Calu3 (cell line): ENCODE results near the gene ELAC1. TPM values are rescaled to one million over a fixed set of nuclear protein-coding genes. Genes with fewer than 3 reads are reported as not detected.

Experiments used
- BruUV-seq: library from RNA; stranded (reverse); fragments of 400-500 nt; replicated peaks from 2 replicates; lab custom pipeline; 2021; lab: Mats Ljungman, UMichigan
- CTCF ChIA-PET: fragments of 300-600 bp; sonication (Branson Sonifier 250); formaldehyde crosslinking; loops from one replicate; lab custom pipeline; 2022; ENCODE audit warnings: antibody characterized with exemption; lab: Charles Lee
- DNase-seq: peaks from one replicate; pipeline ENCODE4 v3.0.0; 2022
- H3K27ac Mint-ChIP-seq: one replicate; pipeline ENCODE4 v1.8.0; 2022; ENCODE audit warnings: mixed read lengths; ENCODE audit not compliant: unreplicated experiment
- H3K27me3 Mint-ChIP-seq: one replicate; pipeline ENCODE4 v1.8.0; 2022; ENCODE audit warnings: mixed read lengths; ENCODE audit not compliant: unreplicated experiment
- H3K36me3 Mint-ChIP-seq: one replicate; pipeline ENCODE4 v1.8.0; 2022; ENCODE audit warnings: mild to moderate bottlenecking, moderate library complexity, mixed read lengths; ENCODE audit not compliant: insufficient read depth, unreplicated experiment
- H3K4me1 Mint-ChIP-seq: one replicate; pipeline ENCODE4 v1.8.0; 2022; ENCODE audit warnings: mild to moderate bottlenecking, low read depth, mixed read lengths; ENCODE audit not compliant: unreplicated experiment
- H3K4me3 Mint-ChIP-seq: one replicate; pipeline ENCODE4 v1.8.0; 2022; ENCODE audit warnings: mild to moderate bottlenecking, low read depth, moderate library complexity, mixed read lengths; ENCODE audit not compliant: unreplicated experiment
- H3K9me3 Mint-ChIP-seq: one replicate; pipeline ENCODE4 v1.8.0; 2022; ENCODE audit warnings: low read depth, mixed read lengths; ENCODE audit not compliant: unreplicated experiment
- intact Hi-C: fragments of 100-400 bp; cut with micrococcal nuclease; formaldehyde crosslinking; loops from one replicate; pipeline ENCODE4 v1.10.0; 2022; ENCODE audit not compliant: unreplicated experiment
- total RNA-seq: library from RNA; stranded (reverse); gene quantifications from 2 replicates; pipeline ENCODE4 v1.2.3, GENCODE V29; 2022
- TF ChIP-seq, protein P1 (sequence below): fragments of 200-600 bp; IDR thresholded peaks from one replicate; pipeline ENCODE4 v1.8.0; 2022; ENCODE audit warnings: antibody characterized with exemption; ENCODE audit not compliant: unreplicated experiment

The ELAC1 gene
- total RNA-seq, 1 experiment from 2014 or later: 12.4 TPM

DNA sequence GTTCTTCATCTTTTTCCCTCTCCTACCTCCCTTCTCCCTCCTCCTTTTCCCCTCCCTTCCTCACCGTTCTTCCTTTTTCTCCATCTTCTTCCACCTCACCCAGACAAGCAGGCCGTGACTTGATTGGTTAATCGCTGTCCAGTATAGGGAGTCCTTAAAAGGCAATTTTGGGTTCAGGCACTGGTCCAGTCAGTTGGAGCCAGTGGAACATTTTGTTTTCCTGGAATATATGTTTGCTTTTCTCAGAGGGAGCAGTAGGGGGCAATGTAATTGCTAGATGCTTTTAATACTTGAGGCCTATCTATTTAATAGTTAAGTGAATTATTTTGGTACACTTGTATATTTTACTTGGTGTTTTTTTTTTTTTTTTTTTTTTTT, 15.0 kb downstream of the ELAC1 start:
- Mint-ChIP-seq H3K27me3 (no peaks in the 10 kb centered on the region), H3K4me1 (peaks cover 17% of the 10 kb centered on the region), H3K9me3 (peaks cover 4% of the 10 kb centered on the region), H3K27ac (no peak overlapping the region), H3K36me3 (peaks cover 5% of the 10 kb centered on the region), H3K4me3 (no peak overlapping the region)
- TF ChIP-seq, protein P1, sequence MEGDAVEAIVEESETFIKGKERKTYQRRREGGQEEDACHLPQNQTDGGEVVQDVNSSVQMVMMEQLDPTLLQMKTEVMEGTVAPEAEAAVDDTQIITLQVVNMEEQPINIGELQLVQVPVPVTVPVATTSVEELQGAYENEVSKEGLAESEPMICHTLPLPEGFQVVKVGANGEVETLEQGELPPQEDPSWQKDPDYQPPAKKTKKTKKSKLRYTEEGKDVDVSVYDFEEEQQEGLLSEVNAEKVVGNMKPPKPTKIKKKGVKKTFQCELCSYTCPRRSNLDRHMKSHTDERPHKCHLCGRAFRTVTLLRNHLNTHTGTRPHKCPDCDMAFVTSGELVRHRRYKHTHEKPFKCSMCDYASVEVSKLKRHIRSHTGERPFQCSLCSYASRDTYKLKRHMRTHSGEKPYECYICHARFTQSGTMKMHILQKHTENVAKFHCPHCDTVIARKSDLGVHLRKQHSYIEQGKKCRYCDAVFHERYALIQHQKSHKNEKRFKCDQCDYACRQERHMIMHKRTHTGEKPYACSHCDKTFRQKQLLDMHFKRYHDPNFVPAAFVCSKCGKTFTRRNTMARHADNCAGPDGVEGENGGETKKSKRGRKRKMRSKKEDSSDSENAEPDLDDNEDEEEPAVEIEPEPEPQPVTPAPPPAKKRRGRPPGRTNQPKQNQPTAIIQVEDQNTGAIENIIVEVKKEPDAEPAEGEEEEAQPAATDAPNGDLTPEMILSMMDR: no peak
- CTCF ChIA-PET: no interaction called here
- no peak for DNase-seq
- intact Hi-C loops: loop anchor here (5.0 kb wide), 1 partner anchor 45 kb away; no protein-coding TSS in a partner anchor
- BruUV-seq: no TSS peak

DNA sequence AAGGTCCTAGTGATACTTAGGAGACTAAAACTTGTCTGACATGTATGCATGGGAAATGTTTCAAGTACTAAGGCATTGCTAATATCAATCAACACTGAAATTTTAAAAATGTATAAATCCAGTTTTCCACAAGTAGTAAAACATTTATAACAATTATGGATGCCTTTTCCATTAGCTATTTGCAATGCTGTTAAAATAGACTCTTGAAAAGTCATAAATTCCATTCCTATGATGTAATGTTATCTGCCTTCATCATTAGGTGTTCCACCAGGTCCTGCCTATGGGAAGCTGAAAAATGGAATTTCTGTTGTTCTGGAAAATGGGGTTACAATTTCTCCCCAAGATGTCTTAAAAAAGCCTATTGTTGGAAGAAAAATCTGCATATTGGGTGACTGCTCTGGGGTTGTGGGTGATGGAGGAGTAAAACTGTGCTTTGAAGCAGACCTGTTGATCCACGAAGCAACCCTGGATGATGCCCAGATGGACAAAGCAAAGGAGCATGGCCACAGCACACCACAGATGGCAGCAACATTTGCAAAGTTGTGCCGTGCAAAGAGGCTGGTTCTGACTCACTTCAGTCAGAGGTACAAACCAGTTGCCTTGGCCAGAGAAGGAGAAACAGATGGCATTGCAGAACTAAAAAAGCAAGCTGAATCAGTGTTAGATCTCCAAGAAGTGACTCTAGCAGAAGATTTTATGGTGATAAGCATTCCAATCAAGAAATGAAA, 18.7 kb downstream of the ELAC1 start:
- no peaks in the 10 kb centered on the region for H3K9me3 Mint-ChIP-seq
- peaks cover 5% of the 10 kb centered on the region for H3K36me3 Mint-ChIP-seq
- no TSS peak for BruUV-seq
- no peak for DNase-seq
- H3K4me1 Mint-ChIP-seq: peaks cover 11% of the 10 kb centered on the region
- H3K27ac Mint-ChIP-seq: no peak overlapping the region
- CTCF ChIA-PET: no interaction called here
- H3K4me3 Mint-ChIP-seq: no peak overlapping the region
- H3K27me3 Mint-ChIP-seq: no peaks in the 10 kb centered on the region
- intact Hi-C loops: no loop called here
- TF ChIP-seq, protein P1: no peak

DNA sequence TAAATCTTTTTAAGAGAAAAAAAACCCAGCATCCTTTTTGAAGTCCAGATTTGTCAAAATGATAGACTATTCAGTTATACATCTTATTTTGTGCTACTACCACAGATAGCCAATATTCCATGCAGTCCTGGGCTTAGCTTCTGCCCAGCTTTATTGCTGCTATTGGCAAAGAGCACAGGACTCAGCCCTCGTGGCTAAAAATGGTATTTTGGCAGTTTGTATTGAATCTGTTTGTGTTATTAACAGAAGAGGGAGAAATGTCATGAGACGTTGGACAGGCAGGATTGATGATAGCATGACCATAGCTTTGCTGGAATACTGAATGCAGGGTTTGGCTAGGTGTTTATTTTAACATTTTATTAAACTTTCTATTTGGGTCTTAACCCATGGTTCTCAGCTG, 19.4 kb downstream of the ELAC1 start:
- Mint-ChIP-seq H3K27ac (no peak overlapping the region), H3K4me1 (peaks cover 7% of the 10 kb centered on the region), H3K9me3 (no peaks in the 10 kb centered on the region), H3K36me3 (peaks cover 5% of the 10 kb centered on the region), H3K4me3 (no peak overlapping the region), H3K27me3 (no peaks in the 10 kb centered on the region)
- no peak for DNase-seq
- TF ChIP-seq, protein P1: no peak
- CTCF ChIA-PET: no interaction called here
- no TSS peak for BruUV-seq
- intact Hi-C loops: no loop called here

DNA sequence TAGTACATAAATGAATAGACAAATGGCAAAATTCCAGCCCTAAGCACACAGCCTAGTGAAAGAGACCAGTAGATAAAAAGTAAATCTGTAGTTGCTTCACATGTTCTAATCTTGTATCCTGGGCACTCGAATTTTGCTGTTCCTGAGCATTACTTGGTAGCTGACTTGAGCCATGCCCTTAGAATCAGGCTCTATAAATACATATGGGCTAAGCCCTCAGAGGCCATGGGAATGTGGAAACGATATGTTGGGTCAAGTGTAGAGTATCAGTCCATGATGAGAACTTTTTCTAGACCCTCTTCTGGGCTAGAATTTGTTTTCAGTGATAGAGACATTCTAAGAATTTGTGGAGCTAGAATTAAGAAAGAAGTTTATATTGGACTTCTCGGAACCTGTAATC, 21.9 kb downstream of the ELAC1 start:
- no TSS peak for BruUV-seq
- no peaks in the 10 kb centered on the region for H3K9me3 Mint-ChIP-seq
- TF ChIP-seq, protein P1: no peak
- no peak for DNase-seq
- peaks cover 7% of the 10 kb centered on the region for H3K4me1 Mint-ChIP-seq
- intact Hi-C loops: no loop called here
- no peak overlapping the region for H3K4me3 Mint-ChIP-seq
- H3K36me3 Mint-ChIP-seq: peaks cover 5% of the 10 kb centered on the region
- no peak overlapping the region for H3K27ac Mint-ChIP-seq
- no peaks in the 10 kb centered on the region for H3K27me3 Mint-ChIP-seq
- CTCF ChIA-PET: interaction anchor here (0.5 kb wide), 1 partner anchor 1833 kb away, joined by 5 read pairs; no protein-coding TSS in a partner anchor
